ENCODE measurements around the gene CRAT.

DNA sequence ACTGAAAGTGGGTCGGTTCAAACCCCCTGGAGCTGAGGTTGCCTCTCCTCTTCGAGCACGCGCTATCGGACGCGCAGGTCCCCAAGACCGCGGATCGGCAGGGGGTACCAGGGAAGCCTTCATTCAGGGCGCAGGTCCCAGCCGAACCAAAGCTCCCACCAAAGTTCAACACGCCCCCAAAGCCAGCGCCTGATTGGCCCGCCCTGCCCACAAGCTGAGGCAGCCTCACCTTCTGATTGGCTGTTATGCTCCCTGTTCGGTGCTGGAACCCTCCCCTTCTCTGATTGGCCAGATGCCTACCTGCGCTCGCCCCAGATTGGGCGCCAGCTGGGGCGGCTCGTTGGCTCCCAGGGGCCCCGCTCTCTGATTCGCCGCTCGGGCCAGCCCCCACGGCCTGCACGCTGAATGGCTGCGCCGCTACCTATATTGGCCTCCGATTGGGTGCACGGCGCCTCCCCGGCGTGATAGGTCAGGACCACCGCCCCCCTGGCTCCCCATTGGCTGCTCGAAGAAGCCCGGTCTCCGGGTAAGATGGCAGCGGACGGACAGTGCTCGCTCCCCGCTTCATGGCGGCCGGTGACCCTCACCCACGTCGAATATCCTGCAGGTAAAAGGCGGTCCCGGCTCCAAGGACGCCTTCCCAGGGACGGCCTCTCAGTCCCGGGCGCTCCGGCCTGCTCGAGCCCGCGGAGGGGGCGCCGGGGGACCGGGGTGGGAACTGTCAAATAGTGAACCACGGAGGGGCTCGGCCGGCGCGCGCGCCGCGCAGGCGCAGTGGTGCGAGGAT lies 29.8 kb downstream of the CRAT start, which contains the start of gene DOLPP1:
- TF ChIP-seq CTCF (IDR thresholded peaks at IDR 0.05) = peak in 2 of 3 donors; percentile 29 to 43
- TF ChIP-seq POLR2A (IDR thresholded peaks at IDR 0.05) = peak; percentile 63
- TF ChIP-seq POLR2AphosphoS5 (IDR thresholded peaks at IDR 0.05) = peak; percentile 76 to 89 (median 82)

Measured in breast epithelium (tissue), 3 donors.